HepG2 (cell line): Measurements from ENCODE around the gene HS2ST1. TPM values are rescaled to one million over a fixed set of nuclear protein-coding genes. Genes with fewer than 3 reads are reported as not detected.

Source experiments
- ATAC-seq: fragments of 200-7000 bp; cut with Tn5 transposase; 3 replicates; pipeline ENCODE4 v1.9.1; 2020; ENCODE audit warnings: mild to moderate bottlenecking, moderate library complexity
- BruUV-seq: library from RNA; stranded (reverse); fragments of 400-500 nt; replicated peaks from 2 replicates; lab custom pipeline; 2021; lab: Mats Ljungman, UMichigan
- CTCF ChIA-PET: fragments of 300-600 bp; formaldehyde crosslinking; extraction: SDS; loops from one replicate; lab custom pipeline; 2021; ENCODE audit warnings: low total read pairs, inconsistent platforms, low intra/inter-chr PET ratio; lab: Yijun Ruan, JAX
- POLR2A ChIA-PET: fragments of 350-600 bp; sonication (Branson Sonifier 250); formaldehyde crosslinking; loops from one replicate; lab custom pipeline; 2020; ENCODE audit warnings: antibody characterized with exemption, inconsistent platforms; lab: Yijun Ruan, JAX
- DNase-seq: peaks from one replicate; pipeline ENCODE4 v3.0.0-alpha.2; 2015; ENCODE audit warnings: low spot score
- FAIRE-seq: peaks from 3 replicates; lab custom pipeline; 2011; peaks lifted over from hg19 to GRCh38; lab: Jason Lieb, UNC
- H2AFZ ChIP-seq: one replicate; pipeline ENCODE4 v1.6.1; 2011; ENCODE audit warnings: low read length, inconsistent platforms
- H3K27ac ChIP-seq: fragments of 300-600 bp; 3 replicates; pipeline ENCODE4 v1.8.0; 2011; ENCODE audit warnings: mixed run types, mild to moderate bottlenecking, mixed read lengths, low read length, inconsistent platforms; ENCODE audit not compliant: insufficient read depth; ENCODE audit errors: extremely low read length
- H3K27me3 ChIP-seq, 2 experiments: fragments of 200-600 bp in 1 of 2; 2 replicates in 1 of 2; 3 replicates in 1 of 2; pipeline versions ENCODE4 v1.6.0 to v1.8.0; 2011; ENCODE audit warnings: low read length in 2 of 2, mild to moderate bottlenecking in 2 of 2, moderate library complexity in 2 of 2, inconsistent platforms in 1 of 2; ENCODE audit not compliant: insufficient read depth in 2 of 2, control insufficient read depth in 1 of 2
- H3K36me3 ChIP-seq, 2 experiments: fragments of 200-600 bp in 1 of 2; replicated peaks in 1 of 2; 2 replicates in 1 of 2; 3 replicates in 1 of 2; pipeline versions ENCODE4 v1.5.1 to v1.8.0; 2011; ENCODE audit warnings: low read length in 2 of 2, inconsistent platforms in 1 of 2; ENCODE audit not compliant: insufficient read depth in 2 of 2, control insufficient read depth in 1 of 2
- H3K4me1 ChIP-seq: 2 replicates; pipeline ENCODE4 v1.5.1; 2012; ENCODE audit warnings: low read length, inconsistent platforms; ENCODE audit not compliant: insufficient read depth
- H3K4me2 ChIP-seq: 2 replicates; pipeline ENCODE4 v1.6.0; 2011; ENCODE audit warnings: low read depth, low read length, inconsistent platforms
- H3K4me3 ChIP-seq, 3 experiments: fragments of 200-600 bp in 1 of 3; sonication (generic), shearing (Covaris generic) in 1 of 3; replicated peaks in 1 of 3; 2 replicates each; pipeline ENCODE4 v1.5.1; 2011 to 2016; ENCODE audit warnings: low read length in 3 of 3, inconsistent platforms in 2 of 3, low read depth in 2 of 3, mild to moderate bottlenecking in 2 of 3, control low read depth in 1 of 3, mixed read lengths in 1 of 3; ENCODE audit not compliant: insufficient read depth in 1 of 3
- H3K79me2 ChIP-seq: one replicate; pipeline ENCODE4 v1.6.1; 2011; ENCODE audit warnings: low read length, inconsistent platforms; ENCODE audit not compliant: insufficient read depth
- H3K9ac ChIP-seq: 2 replicates; pipeline ENCODE4 v1.6.0; 2011; ENCODE audit warnings: mild to moderate bottlenecking, low read depth, low read length, inconsistent platforms; ENCODE audit not compliant: insufficient read depth
- H3K9me3 ChIP-seq: 2 replicates; pipeline ENCODE4 v1.5.1; 2012; ENCODE audit warnings: mild to moderate bottlenecking, low read length
- H4K20me1 ChIP-seq: 2 replicates; pipeline ENCODE4 v1.6.0; 2011; ENCODE audit warnings: inconsistent platforms, mild to moderate bottlenecking, low read length, moderate library complexity; ENCODE audit not compliant: insufficient read depth
- HOXA3 ChIP-seq: sonication (generic); formaldehyde crosslinking; IDR thresholded peaks from 2 replicates; pipeline ENCODE4 v1.5.0; 2020; ENCODE audit warnings: missing genetic modification reagents
- IRF2 ChIP-seq: IDR thresholded peaks from 2 replicates; pipeline ENCODE4 v1.6.1; 2018; ENCODE audit warnings: missing genetic modification reagents, missing compliant biosample characterization
- MYNN ChIP-seq: sonication (generic); formaldehyde crosslinking; IDR thresholded peaks from 2 replicates; pipeline ENCODE4 v1.4.0; 2020; ENCODE audit warnings: mild to moderate bottlenecking, low read depth, missing genetic modification reagents
- NBN ChIP-seq: fragments of 450-650 bp; conservative IDR thresholded peaks from 2 replicates; pipeline ENCODE4 v1.6.1; 2017
- NR2F1 ChIP-seq, 2 experiments: fragments of 450-650 bp in 1 of 2; formaldehyde crosslinking in 1 of 2; IDR thresholded peaks; 2 replicates each; pipeline versions ENCODE4 v1.5.0 to v1.6.1; 2016 to 2020; ENCODE audit warnings: mild to moderate bottlenecking in 1 of 2, missing compliant biosample characterization in 1 of 2, missing genetic modification reagents in 1 of 2, moderate library complexity in 1 of 2
- RELA ChIP-seq: sonication (generic); formaldehyde crosslinking; IDR thresholded peaks from 2 replicates; pipeline ENCODE4 v1.4.0; 2020; ENCODE audit warnings: missing genetic modification reagents
- RORA ChIP-seq: sonication (generic); formaldehyde crosslinking; IDR thresholded peaks from 2 replicates; pipeline ENCODE4 v1.5.0; 2020; ENCODE audit warnings: mild to moderate bottlenecking, missing genetic modification reagents, moderate library complexity
- RXRA ChIP-seq: sonication (generic); formaldehyde crosslinking; IDR thresholded peaks from 2 replicates; pipeline ENCODE4 v1.5.1; 2020; ENCODE audit warnings: missing genetic modification reagents
- SOX5 ChIP-seq: IDR thresholded peaks from 2 replicates; pipeline ENCODE4 v1.6.1; 2016; ENCODE audit warnings: borderline replicate concordance
- TBP ChIP-seq: sonication (generic); formaldehyde crosslinking; IDR thresholded peaks from 2 replicates; pipeline ENCODE4 v1.5.0; 2020; ENCODE audit warnings: missing genetic modification reagents
- TEAD2 ChIP-seq: sonication (generic); formaldehyde crosslinking; IDR thresholded peaks from 2 replicates; pipeline ENCODE4 v1.9.0; 2021; ENCODE audit warnings: missing genetic modification reagents
- ZNF451 ChIP-seq: sonication (generic); formaldehyde crosslinking; IDR thresholded peaks from 2 replicates; pipeline ENCODE4 v1.5.0; 2020; ENCODE audit warnings: mild to moderate bottlenecking, missing genetic modification reagents
- ZNF564 ChIP-seq: sonication (generic); formaldehyde crosslinking; IDR thresholded peaks from 2 replicates; pipeline ENCODE4 v1.8.1; 2023; ENCODE audit warnings: mild to moderate bottlenecking, missing genetic modification reagents
- ZNF607 ChIP-seq: sonication (generic); formaldehyde crosslinking; IDR thresholded peaks from 2 replicates; pipeline ENCODE4 v1.5.1; 2020; ENCODE audit warnings: missing genetic modification reagents, mild to moderate bottlenecking, borderline replicate concordance
- ZNF780A ChIP-seq: sonication (generic); formaldehyde crosslinking; IDR thresholded peaks from 2 replicates; pipeline ENCODE4 v1.8.0; 2022; ENCODE audit warnings: mild to moderate bottlenecking, missing genetic modification reagents, moderate library complexity
- ZZZ3 ChIP-seq: sonication (generic); formaldehyde crosslinking; IDR thresholded peaks from 2 replicates; pipeline ENCODE4 v1.4.0; 2020; ENCODE audit warnings: missing genetic modification reagents, mild to moderate bottlenecking, borderline replicate concordance
- WGBS: methylation state at CpG from one replicate; pipeline ENCODE4 v1.1.6; 2017; ENCODE audit warnings: low lambda C conversion rate; 5-methylcytosine and 5-hydroxymethylcytosine counted together
- in situ Hi-C: cut with HindIII; loops from 2 replicates; pipeline ENCODE4 v1.10.0; 2017; ENCODE audit warnings: low pct_unique_long_range_greater_than_20kb; ENCODE audit not compliant: extremely low pct_ligation_motif_present
- intact Hi-C: fragments of 100-400 bp; cut with micrococcal nuclease; formaldehyde crosslinking; loops from one replicate; pipeline ENCODE4 v1.10.0; 2022; ENCODE audit not compliant: unreplicated experiment
- polyA plus RNA-seq, 8 experiments: library from polyadenylated mRNA; depleted of rRNA in 3 of 8; stranded (reverse) in 7 of 8; unstranded in 1 of 8; fragments of >200 nt; fragmentation: Illumina TruSeq in 4 of 8; extraction: Trizol in 4 of 8; gene quantifications; 2 replicates each; pipeline versions ENCODE4 v1.2.1 to v1.2.3, GENCODE V29; 2011 to 2016; ENCODE audit warnings: low read depth in 4 of 8, missing spikeins in 1 of 8, mixed read lengths in 1 of 8; ENCODE audit not compliant: insufficient read depth in 1 of 8
- total RNA-seq, 5 experiments: library from RNA; depleted of rRNA; stranded (reverse); fragments of >200 nt; fragmentation: Illumina TruSeq; extraction: Trizol; gene quantifications; 2 replicates each; pipeline ENCODE4 v1.2.3, GENCODE V29; 2016; ENCODE audit warnings: low read depth in 1 of 5
- TF ChIP-seq, protein P1 (sequence below): sonication (generic); formaldehyde crosslinking; IDR thresholded peaks from 2 replicates; pipeline ENCODE4 v1.5.0; 2020; ENCODE audit warnings: missing genetic modification reagents
- TF ChIP-seq, protein P2 (sequence below): sonication (generic); formaldehyde crosslinking; IDR thresholded peaks from 2 replicates; pipeline ENCODE4 v1.5.0; 2020; ENCODE audit warnings: mild to moderate bottlenecking, missing genetic modification reagents, moderate library complexity

The HS2ST1 gene
- total and polyA plus RNA-seq, 2 of the 13 experiments (the other 11 are each of a cell fraction or from before 2014, with no cell fraction given) = 22.1 to 58.7 TPM

DNA sequence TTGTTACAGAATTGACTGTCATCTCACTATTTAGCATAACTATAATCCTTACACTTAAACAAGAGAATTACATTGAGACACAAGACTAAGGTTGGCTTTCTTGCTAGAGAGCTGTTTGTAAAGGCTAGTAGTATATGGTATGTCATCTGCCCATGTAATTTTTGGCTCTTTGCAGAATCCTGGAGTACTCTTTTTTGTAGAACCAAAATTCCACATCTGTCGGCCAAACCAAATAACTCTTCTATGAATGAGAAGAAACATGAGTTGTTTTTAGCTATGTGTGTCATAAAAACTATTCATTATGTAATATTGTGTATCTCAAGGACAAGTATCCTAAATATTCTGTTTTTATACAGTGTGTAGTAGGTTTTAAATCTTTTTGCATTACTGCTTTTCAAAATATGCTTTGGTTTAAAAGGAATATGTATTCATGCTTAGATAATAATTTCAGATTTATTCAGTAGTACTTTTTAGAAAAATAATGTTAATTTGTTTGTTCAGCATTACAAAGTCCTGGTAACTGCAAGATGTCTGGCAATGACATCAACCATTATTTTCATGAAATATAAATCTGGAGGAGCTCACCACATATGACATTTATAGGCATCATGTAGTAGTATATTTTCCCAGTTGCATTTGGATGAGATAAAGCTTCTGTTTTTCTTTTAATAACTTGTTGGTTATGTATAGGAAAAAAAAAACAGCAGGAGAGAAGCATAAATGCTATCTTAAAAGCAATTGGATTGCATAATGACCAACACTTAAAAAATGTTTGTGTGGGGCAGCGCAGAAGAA lies 159.8 kb downstream of the HS2ST1 start:
- H3K27ac ChIP-seq = no peak overlapping the region
- H3K36me3 ChIP-seq = peaks cover 1 to 24% of the 10 kb centered on the region in 2 experiments; a peak in 3 of 5 replicates
- H4K20me1 ChIP-seq = no peaks in the 10 kb centered on the region
- in situ Hi-C loops (no loop called here), intact Hi-C loops (no loop called here)
- peaks cover 4% of the 10 kb centered on the region for H3K79me2 ChIP-seq
- no peak overlapping the region for H2AFZ ChIP-seq
- no peaks in the 10 kb centered on the region for H3K27me3 ChIP-seq
- CTCF ChIA-PET = no interaction called here
- ATAC-seq (no peak), DNase-seq (no peak), FAIRE-seq (no peak)
- WGBS = 98% methylated on average over 2 of the region's 2 CpGs
- no peak overlapping the region for H3K4me3 ChIP-seq
- no peaks in the 10 kb centered on the region for H3K9me3 ChIP-seq
- POLR2A ChIA-PET = no interaction called here
- H3K4me1 ChIP-seq = no peaks in the 10 kb centered on the region
- BruUV-seq = no TSS peak
- H3K9ac ChIP-seq = no peak overlapping the region
- TF ChIP-seq ZNF564 (no peak), RELA (CRISPR knock-in tag) (no peak), IRF2 (CRISPR knock-in tag) (no peak), ZNF451 (CRISPR knock-in tag) (no peak), MYNN (CRISPR knock-in tag) (no peak), ZNF607 (CRISPR knock-in tag) (no peak), ZZZ3 (CRISPR knock-in tag) (no peak), NBN (no peak), RXRA (CRISPR knock-in tag) (no peak), NR2F1 (CRISPR knock-in tag; IDR thresholded peaks at IDR 0.05) (no peak), RORA (CRISPR knock-in tag) (no peak), TEAD2 (CRISPR knock-in tag) (no peak), ZNF780A (CRISPR knock-in tag) (no peak), TBP (CRISPR knock-in tag) (no peak), HOXA3 (CRISPR knock-in tag) (no peak), SOX5 (CRISPR knock-in tag) (no peak)
- TF ChIP-seq, protein P1, sequence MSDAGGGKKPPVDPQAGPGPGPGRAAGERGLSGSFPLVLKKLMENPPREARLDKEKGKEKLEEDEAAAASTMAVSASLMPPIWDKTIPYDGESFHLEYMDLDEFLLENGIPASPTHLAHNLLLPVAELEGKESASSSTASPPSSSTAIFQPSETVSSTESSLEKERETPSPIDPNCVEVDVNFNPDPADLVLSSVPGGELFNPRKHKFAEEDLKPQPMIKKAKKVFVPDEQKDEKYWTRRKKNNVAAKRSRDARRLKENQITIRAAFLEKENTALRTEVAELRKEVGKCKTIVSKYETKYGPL (CRISPR knock-in tag) = no peak
- TF ChIP-seq, protein P2, sequence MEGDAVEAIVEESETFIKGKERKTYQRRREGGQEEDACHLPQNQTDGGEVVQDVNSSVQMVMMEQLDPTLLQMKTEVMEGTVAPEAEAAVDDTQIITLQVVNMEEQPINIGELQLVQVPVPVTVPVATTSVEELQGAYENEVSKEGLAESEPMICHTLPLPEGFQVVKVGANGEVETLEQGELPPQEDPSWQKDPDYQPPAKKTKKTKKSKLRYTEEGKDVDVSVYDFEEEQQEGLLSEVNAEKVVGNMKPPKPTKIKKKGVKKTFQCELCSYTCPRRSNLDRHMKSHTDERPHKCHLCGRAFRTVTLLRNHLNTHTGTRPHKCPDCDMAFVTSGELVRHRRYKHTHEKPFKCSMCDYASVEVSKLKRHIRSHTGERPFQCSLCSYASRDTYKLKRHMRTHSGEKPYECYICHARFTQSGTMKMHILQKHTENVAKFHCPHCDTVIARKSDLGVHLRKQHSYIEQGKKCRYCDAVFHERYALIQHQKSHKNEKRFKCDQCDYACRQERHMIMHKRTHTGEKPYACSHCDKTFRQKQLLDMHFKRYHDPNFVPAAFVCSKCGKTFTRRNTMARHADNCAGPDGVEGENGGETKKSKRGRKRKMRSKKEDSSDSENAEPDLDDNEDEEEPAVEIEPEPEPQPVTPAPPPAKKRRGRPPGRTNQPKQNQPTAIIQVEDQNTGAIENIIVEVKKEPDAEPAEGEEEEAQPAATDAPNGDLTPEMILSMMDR (CRISPR knock-in tag) = no peak
- H3K4me2 ChIP-seq = no peak overlapping the region
